Astrocyte (in vitro differentiated cells and primary cell): ENCODE measurements around the gene LOXL4.

Source experiments
- CTCF ChIP-seq: IDR thresholded peaks from 2 replicates; pipeline ENCODE4 v1.5.1; 2011; ENCODE audit warnings: low read depth, mild to moderate bottlenecking, inconsistent platforms, low read length, moderate library complexity; ENCODE audit not compliant: insufficient read depth
- EZH2 ChIP-seq: IDR thresholded peaks from 2 replicates; pipeline ENCODE4 v1.6.1; 2012; ENCODE audit warnings: mild to moderate bottlenecking, low read length, inconsistent platforms; ENCODE audit not compliant: insufficient read depth

GRCh38 chr10:98257961-98258360 lies 10.0 kb downstream of the LOXL4 start:
- no peak for TF ChIP-seq CTCF
- TF ChIP-seq EZH2: no peak
